IPS DF 4.7 (cell line): ENCODE measurements around the gene PLCB1.

Source experiments
- DNase-seq: peaks from one replicate; pipeline ENCODE4 v3.0.0-alpha.2; 2013; ENCODE audit warnings: low spot score; ENCODE audit errors: extremely low read depth

Gene PLCB1

GRCh38 chr20:8645326-8645725, 513.3 kb downstream of the PLCB1 start:
- no peak for DNase-seq

GRCh38 chr20:8646033-8646441, 514.0 kb downstream of the PLCB1 start:
- DNase-seq, result no peak

GRCh38 chr20:8646716-8647115, 514.6 kb downstream of the PLCB1 start:
- no peak for DNase-seq

GRCh38 chr20:8647961-8648441, 515.9 kb downstream of the PLCB1 start:
- DNase-seq, result no peak

- no peak for DNase-seq
Measured at GRCh38 chr20:8648466-8648865, 516.4 kb downstream of the PLCB1 start.

- DNase-seq, result no peak
Measured at GRCh38 chr20:8652396-8652795, 520.3 kb downstream of the PLCB1 start.

- DNase-seq, result no peak
Measured at GRCh38 chr20:8654486-8654885, 522.4 kb downstream of the PLCB1 start.

GRCh38 chr20:8656335-8656734, 524.3 kb downstream of the PLCB1 start:
- DNase-seq, result no peak

- no peak for DNase-seq
Measured at GRCh38 chr20:8657664-8658063, 525.6 kb downstream of the PLCB1 start.

- DNase-seq, result no peak
Measured at GRCh38 chr20:8658103-8658502, 526.0 kb downstream of the PLCB1 start.

- no peak for DNase-seq
Measured at GRCh38 chr20:8661229-8661952, 529.3 kb downstream of the PLCB1 start.

- DNase-seq, result no peak
Measured at GRCh38 chr20:8662433-8662954, 530.4 kb downstream of the PLCB1 start.

GRCh38 chr20:8663424-8663823, 531.4 kb downstream of the PLCB1 start:
- DNase-seq, result no peak

- peak; percentile 2 for DNase-seq
Measured at GRCh38 chr20:8664778-8665177, 532.7 kb downstream of the PLCB1 start.

GRCh38 chr20:8667306-8667705, 535.2 kb downstream of the PLCB1 start:
- DNase-seq, result no peak

- DNase-seq, result no peak
Measured at GRCh38 chr20:8670207-8670892, 538.3 kb downstream of the PLCB1 start.

- DNase-seq, result no peak
Measured at GRCh38 chr20:8670893-8671215, 538.8 kb downstream of the PLCB1 start.

GRCh38 chr20:8671370-8671961, 539.4 kb downstream of the PLCB1 start:
- no peak for DNase-seq

GRCh38 chr20:8673116-8673515, 541.0 kb downstream of the PLCB1 start:
- no peak for DNase-seq

- no peak for DNase-seq
Measured at GRCh38 chr20:8675896-8676295, 543.8 kb downstream of the PLCB1 start.

GRCh38 chr20:8678098-8678776, 546.2 kb downstream of the PLCB1 start:
- no peak for DNase-seq

- no peak for DNase-seq
Measured at GRCh38 chr20:8689337-8689736, 557.3 kb downstream of the PLCB1 start.
